ENCODE results near the gene SOX13. TPM values are rescaled to one million over a fixed set of nuclear protein-coding genes. Genes with fewer than 3 reads are reported as not detected.

Gene SOX13
- total and polyA plus RNA-seq, 2 of the 4 experiments (the other 2 are of a cell fraction), result 0.54 to 3.5 TPM

DNA sequence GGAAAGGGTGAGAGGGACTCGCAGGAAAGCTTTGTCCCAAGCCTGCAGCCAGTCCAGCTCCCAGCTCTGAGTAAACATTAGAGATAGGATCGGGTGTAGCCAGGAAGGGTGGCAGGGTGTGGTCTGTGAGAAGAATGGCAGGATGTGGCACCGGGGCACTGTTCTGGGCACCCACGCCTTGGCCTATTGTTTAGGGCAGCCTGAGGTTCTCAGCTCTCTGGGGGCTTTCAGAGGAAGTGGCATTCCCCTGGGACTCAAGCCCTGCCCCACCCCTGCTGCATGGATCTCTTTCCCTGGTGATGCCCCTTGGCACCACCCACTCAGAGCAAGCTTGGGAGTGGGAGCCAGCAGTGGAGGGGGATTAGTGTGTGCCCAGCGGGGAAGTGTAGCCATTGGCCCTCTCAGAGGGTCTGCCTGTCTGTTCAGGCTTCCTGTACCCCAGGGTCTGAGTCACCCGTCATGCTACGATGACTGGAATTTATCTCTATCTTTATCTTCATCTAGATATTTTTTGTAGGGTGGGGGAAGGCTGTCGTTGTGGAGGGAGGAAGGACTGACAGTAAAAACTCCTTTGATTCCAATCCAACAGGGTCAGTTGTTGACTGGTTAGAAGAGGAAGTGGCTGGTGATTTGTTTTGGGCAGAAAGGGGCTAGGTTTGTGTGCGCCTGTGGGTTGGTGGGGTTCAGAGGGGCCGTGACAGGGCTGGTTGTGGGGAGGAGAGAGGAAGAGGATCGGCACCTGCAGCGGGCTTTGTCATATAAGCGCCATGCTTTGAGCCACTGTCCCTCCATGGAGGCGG is 31.6 kb downstream of the SOX13 start:
- 67% methylated on average over 1 of the region's 14 CpGs; no CpG with 5 or more reads in 1 of the 2 experiments for WGBS, 2 experiments (ENCODE audit: extremely low coverage in 2 of 2, insufficient read length in 1 of 2)
- H3K4ac ChIP-seq (ENCODE audit: low read depth, low read length), result no peak overlapping the region
- DNase-seq (no peak), ATAC-seq (ENCODE audit: low read depth) (no peak)
- H3K79me1 ChIP-seq (ENCODE audit: low read depth in 1 of 2, low read length in 2 of 2), result peaks cover 0 to 20% of the 10 kb centered on the region in 2 experiments; a peak in 2 of 4 replicates
- intact Hi-C loops (cut with micrococcal nuclease), result no loop called here
- no peak overlapping the region for H2AK5ac ChIP-seq (ENCODE audit: low read depth, low read length)
- no peak overlapping the region for H4K91ac ChIP-seq (ENCODE audit: insufficient read depth, low read depth, low read length)
- no peaks in the 10 kb centered on the region for H3K27me3 ChIP-seq (ENCODE audit: control insufficient read depth, insufficient read depth, low read length)
- POLR2A ChIA-PET (ENCODE audit: unreplicated experiment), result no interaction called here
- H3K9me1 ChIP-seq (ENCODE audit: insufficient read depth, low read length), result no peaks in the 10 kb centered on the region
- H2BK20ac ChIP-seq (ENCODE audit: low read depth, low read length), result no peak overlapping the region
- no peak overlapping the region for H3K9ac ChIP-seq (ENCODE audit: low read depth, low read length)
- no peak overlapping the region for H3K23ac ChIP-seq (ENCODE audit: low read depth, low read length)
- peak overlapping the region; percentile 13; the same call in 1 of the 2 replicates for H3K14ac ChIP-seq (replicated peaks; ENCODE audit: low read depth, low read length)
- H3K9me3 ChIP-seq (ENCODE audit: control insufficient read depth, insufficient read depth, low read length), result no peaks in the 10 kb centered on the region
- no peak overlapping the region for H2BK15ac ChIP-seq (ENCODE audit: low read depth, low read length)
- TF ChIP-seq MXI1 (IDR thresholded peaks at IDR 0.05; ENCODE audit: borderline replicate concordance, low read depth, low read length) (no peak), BHLHE40 (IDR thresholded peaks at IDR 0.05; ENCODE audit: low read depth, low read length) (no peak), SMC3 (IDR thresholded peaks at IDR 0.05; ENCODE audit: low read depth, low read length) (no peak), CEBPB (IDR thresholded peaks at IDR 0.05; ENCODE audit: low read depth, low read length) (no peak), RCOR1 (IDR thresholded peaks at IDR 0.05; ENCODE audit: insufficient replicate concordance, low read length) (no peak), POLR2A (IDR thresholded peaks at IDR 0.05; ENCODE audit: low read depth, low read length) (no peak), MAFK (IDR thresholded peaks at IDR 0.05; ENCODE audit: low read depth, low read length) (no peak), MAZ (IDR thresholded peaks at IDR 0.05; ENCODE audit: borderline replicate concordance, low read depth, low read length) (no peak), CHD1 (IDR thresholded peaks at IDR 0.05; ENCODE audit: low read depth, low read length) (no peak), RAD21 (IDR thresholded peaks at IDR 0.05; ENCODE audit: low read length) (no peak), FOS (IDR thresholded peaks at IDR 0.05; ENCODE audit: low read depth, low read length) (no peak)
- TF ChIP-seq, protein P1, sequence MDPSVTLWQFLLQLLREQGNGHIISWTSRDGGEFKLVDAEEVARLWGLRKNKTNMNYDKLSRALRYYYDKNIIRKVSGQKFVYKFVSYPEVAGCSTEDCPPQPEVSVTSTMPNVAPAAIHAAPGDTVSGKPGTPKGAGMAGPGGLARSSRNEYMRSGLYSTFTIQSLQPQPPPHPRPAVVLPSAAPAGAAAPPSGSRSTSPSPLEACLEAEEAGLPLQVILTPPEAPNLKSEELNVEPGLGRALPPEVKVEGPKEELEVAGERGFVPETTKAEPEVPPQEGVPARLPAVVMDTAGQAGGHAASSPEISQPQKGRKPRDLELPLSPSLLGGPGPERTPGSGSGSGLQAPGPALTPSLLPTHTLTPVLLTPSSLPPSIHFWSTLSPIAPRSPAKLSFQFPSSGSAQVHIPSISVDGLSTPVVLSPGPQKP (IDR thresholded peaks at IDR 0.05; ENCODE audit: borderline replicate concordance, low read depth, low read length), result no peak
- TF ChIP-seq, protein P2, sequence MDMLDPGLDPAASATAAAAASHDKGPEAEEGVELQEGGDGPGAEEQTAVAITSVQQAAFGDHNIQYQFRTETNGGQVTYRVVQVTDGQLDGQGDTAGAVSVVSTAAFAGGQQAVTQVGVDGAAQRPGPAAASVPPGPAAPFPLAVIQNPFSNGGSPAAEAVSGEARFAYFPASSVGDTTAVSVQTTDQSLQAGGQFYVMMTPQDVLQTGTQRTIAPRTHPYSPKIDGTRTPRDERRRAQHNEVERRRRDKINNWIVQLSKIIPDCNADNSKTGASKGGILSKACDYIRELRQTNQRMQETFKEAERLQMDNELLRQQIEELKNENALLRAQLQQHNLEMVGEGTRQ (IDR thresholded peaks at IDR 0.05; ENCODE audit: low read depth, low read length), result no peak
- no peak overlapping the region for H2BK5ac ChIP-seq (ENCODE audit: low read depth, low read length, poor library complexity, severe bottlenecking)
- H2BK120ac ChIP-seq (ENCODE audit: low read depth, low read length), result no peak overlapping the region
- no peak overlapping the region for H3K18ac ChIP-seq (ENCODE audit: low read depth, low read length)
- no peaks in the 10 kb centered on the region for H3K36me3 ChIP-seq (ENCODE audit: control insufficient read depth, insufficient read depth, low read length)
- CTCF ChIA-PET, result no interaction called here
- no peak overlapping the region for H2AFZ ChIP-seq (replicated peaks; ENCODE audit: low read length, poor library complexity)
- H3K4me1 ChIP-seq (ENCODE audit: control insufficient read depth, insufficient read depth, low read length), result peaks cover 8% of the 10 kb centered on the region; the same call in 1 of the 2 replicates
- H4K20me1 ChIP-seq (ENCODE audit: insufficient read depth, low read length), result no peaks in the 10 kb centered on the region; the same call in 1 of the 2 replicates
- H3K4me2 ChIP-seq (ENCODE audit: low read depth, low read length), result no peak overlapping the region
- H3K56ac ChIP-seq (ENCODE audit: extremely low read depth, insufficient read depth, low read length), result no peak overlapping the region
- dilution Hi-C loops (cut with HindIII; ENCODE audit: low sequenced_read_pairs, unreplicated experiment), result no loop called here
- H3K27ac ChIP-seq (ENCODE audit: insufficient read depth, low read length), result no peak overlapping the region
- no peak overlapping the region for H4K8ac ChIP-seq (ENCODE audit: low read depth in 2 of 2, low read length in 2 of 2)
- H3K4me3 ChIP-seq (ENCODE audit: insufficient read depth, low read depth, low read length), result no peak overlapping the region
- no peak overlapping the region for H4K5ac ChIP-seq (ENCODE audit: low read depth, low read length)
- peak overlapping the region; percentile 42 for H2AK9ac ChIP-seq (replicated peaks; ENCODE audit: low read depth, low read length, poor library complexity)
- in situ Hi-C loops (cut with MboI; ENCODE audit: low sequenced_read_pairs), result no loop called here
- no TSS peak for BruUV-seq (replicated peaks)
